Gastroesophageal sphincter (tissue), 3 donors: Measurements from ENCODE around the gene TRIM40.

Experiments used
- CTCF ChIP-seq, 4 experiments: fragments of 200-600 bp in 2 of 4; fragments of 450-650 bp in 2 of 4; sonication (generic) in 1 of 4; IDR thresholded peaks; one replicate each; pipeline ENCODE4 v1.5.1; 2017 to 2019; ENCODE audit warnings: antibody characterized with exemption in 4 of 4, mild to moderate bottlenecking in 2 of 4, moderate library complexity in 2 of 4
- EP300 ChIP-seq: sonication (generic); formaldehyde crosslinking; IDR thresholded peaks from one replicate; pipeline ENCODE4 v1.6.1; 2017; ENCODE audit warnings: antibody characterized with exemption, mild to moderate bottlenecking
- POLR2AphosphoS5 ChIP-seq: sonication (generic); formaldehyde crosslinking; IDR thresholded peaks from one replicate; pipeline ENCODE4 v1.6.1; 2017; ENCODE audit warnings: antibody characterized with exemption

- TF ChIP-seq POLR2AphosphoS5 (no peak), EP300 (no peak), CTCF (IDR thresholded peaks at IDR 0.05) (peak; percentile 45 to 64 (median 53))
These were observed 34.0 kb downstream of the TRIM40 start for GRCh38 chr6:30169658-30170614.
